ENCODE data around the gene ETV3.

Gene ETV3

DNA sequence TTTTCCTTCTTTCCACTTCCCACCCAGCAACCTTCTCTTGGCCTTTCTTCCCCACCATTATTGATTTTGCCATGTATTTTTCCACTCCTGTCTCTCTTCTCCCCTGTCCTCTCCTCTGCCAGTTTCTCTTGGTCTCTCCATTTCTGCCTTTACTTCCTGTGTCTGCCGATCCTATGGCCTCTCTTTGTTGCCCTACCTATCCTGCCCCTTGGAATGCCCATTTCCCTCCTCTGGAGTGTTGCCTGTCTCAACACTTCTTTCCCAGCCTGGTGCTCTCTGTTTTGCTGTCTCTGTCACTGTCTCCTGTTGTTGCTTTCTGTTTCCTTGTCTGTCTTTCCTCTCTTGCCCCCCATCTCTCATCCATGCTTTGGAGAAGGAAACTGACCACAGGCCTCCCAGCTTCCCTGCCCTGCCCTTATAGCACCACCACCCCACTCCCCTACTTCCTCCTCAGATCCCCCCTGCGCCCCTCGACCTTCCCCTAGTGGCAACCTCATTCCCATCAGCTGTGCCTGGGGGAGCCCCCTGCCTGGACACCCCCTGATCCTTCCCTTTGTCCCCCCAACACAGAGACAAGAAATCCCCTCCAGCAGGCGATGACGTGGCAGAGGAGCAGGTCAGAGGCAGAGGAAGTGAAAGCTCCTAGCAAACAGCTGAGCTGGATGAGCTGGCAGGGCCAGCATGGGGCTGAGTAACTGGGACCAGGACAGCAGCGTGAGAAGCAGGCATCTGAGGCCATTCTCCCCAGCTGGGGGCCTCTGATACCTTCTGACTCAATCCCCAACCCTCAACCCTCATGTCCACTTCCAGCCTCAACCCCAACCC, 32.0 kb downstream of the ETV3 start:
- peaks cover 0 to 10% (median 1%) of the 10 kb centered on the region in 4 experiments for H3K4me1 ChIP-seq (ENCODE audit: control extremely low read depth in 1 of 4, control insufficient read depth in 4 of 4, insufficient read depth in 4 of 4, low read length in 3 of 4)
- POLR2A ChIA-PET, result no interaction called here
- 46% methylated on average over 2 of the region's 6 CpGs for WGBS (ENCODE audit: insufficient coverage)
- no peak overlapping the region for H3K4me3 ChIP-seq (ENCODE audit: control insufficient read depth in 1 of 7, extremely low read depth in 1 of 7, insufficient read depth in 4 of 7, low read depth in 2 of 7, low read length in 6 of 7)
- H3K27ac ChIP-seq (ENCODE audit: insufficient read depth in 1 of 2, low read depth in 1 of 2, low read length in 2 of 2, poor library complexity in 1 of 2, severe bottlenecking in 2 of 2), result no peak overlapping the region
- no peaks in the 10 kb centered on the region for H3K9me3 ChIP-seq (ENCODE audit: control extremely low read depth in 1 of 5, control insufficient read depth in 4 of 5, insufficient read depth in 2 of 5, low read depth in 1 of 5, low read length in 4 of 5)
- peaks cover 0 to 25% (median 5%) of the 10 kb centered on the region in 5 experiments for H3K27me3 ChIP-seq (replicated peaks in 2 of 5; ENCODE audit: control insufficient read depth in 4 of 5, insufficient read depth in 5 of 5, low read length in 4 of 5)
- H3K36me3 ChIP-seq (ENCODE audit: control insufficient read depth in 4 of 4, insufficient read depth in 4 of 4, low read length in 3 of 4), result no peaks in the 10 kb centered on the region
- peak; percentile 14 to 60 (median 55) for DNase-seq
- CTCF ChIA-PET, result interaction anchor here (1.0 to 1.9 kb wide), 3 partner anchors 12 to 18 kb away, joined by 3 to 6 read pairs (median 4); no protein-coding TSS in a partner anchor

DNA sequence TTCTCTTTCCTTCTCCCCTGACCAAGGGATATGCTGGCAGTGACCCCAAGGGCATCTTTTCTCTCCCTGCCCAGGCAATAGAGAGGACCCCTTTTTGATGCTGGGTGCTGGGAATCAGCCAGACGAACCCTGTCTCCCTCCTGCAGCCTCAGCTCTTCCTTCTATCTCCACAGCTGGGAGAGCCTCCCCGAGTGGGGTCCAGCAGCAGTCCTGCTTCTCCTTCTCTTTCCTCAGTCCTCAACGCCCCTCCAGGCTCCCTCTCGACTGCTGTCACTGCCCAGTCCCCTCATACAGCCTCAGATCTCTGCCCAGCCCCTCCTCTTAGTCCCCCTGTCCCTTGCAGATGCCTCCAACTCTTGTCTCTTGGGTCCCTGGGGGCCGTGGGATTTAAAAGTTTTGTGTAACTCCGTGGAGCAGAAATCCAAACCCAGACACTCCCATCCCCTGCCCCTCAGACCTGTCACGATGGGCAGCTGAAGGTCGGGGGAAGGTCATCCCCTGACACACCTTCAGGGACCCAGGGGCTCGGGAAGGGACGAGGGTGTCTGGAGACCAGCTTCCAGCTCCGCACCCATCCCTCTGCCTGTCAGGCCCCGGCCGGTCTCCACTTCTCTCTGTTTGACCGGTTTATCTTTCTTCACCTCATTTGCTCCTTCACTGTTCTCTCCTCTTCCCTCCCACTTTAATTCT, 32.8 kb downstream of the ETV3 start:
- Histone ChIP-seq H3K27ac (ENCODE audit: insufficient read depth in 1 of 2, low read depth in 1 of 2, low read length in 2 of 2, poor library complexity in 1 of 2, severe bottlenecking in 2 of 2) (no peak overlapping the region), H3K27me3 (replicated peaks in 2 of 5; ENCODE audit: control insufficient read depth in 4 of 5, insufficient read depth in 5 of 5, low read length in 4 of 5) (peaks cover 0 to 25% (median 4%) of the 10 kb centered on the region in 5 experiments), H3K4me1 (ENCODE audit: control extremely low read depth in 1 of 4, control insufficient read depth in 4 of 4, insufficient read depth in 4 of 4, low read length in 3 of 4) (peaks cover 0 to 10% (median 1%) of the 10 kb centered on the region in 4 experiments), H3K4me3 (ENCODE audit: control insufficient read depth in 1 of 7, extremely low read depth in 1 of 7, insufficient read depth in 4 of 7, low read depth in 2 of 7, low read length in 6 of 7) (no peak overlapping the region), H3K9me3 (ENCODE audit: control extremely low read depth in 1 of 5, control insufficient read depth in 4 of 5, insufficient read depth in 2 of 5, low read depth in 1 of 5, low read length in 4 of 5) (no peaks in the 10 kb centered on the region), H3K36me3 (ENCODE audit: control insufficient read depth in 4 of 4, insufficient read depth in 4 of 4, low read length in 3 of 4) (no peaks in the 10 kb centered on the region)
- DNase-seq, result no peak
- WGBS (ENCODE audit: insufficient coverage), result 91% methylated on average over 13 of the region's 14 CpGs
- ChIA-PET CTCF (interaction anchor here (0.7 to 4.7 kb wide), 4 partner anchors 12 to 50 kb away, joined by 3 to 20 read pairs (median 4); no protein-coding TSS in a partner anchor), POLR2A (no interaction called here)

DNA sequence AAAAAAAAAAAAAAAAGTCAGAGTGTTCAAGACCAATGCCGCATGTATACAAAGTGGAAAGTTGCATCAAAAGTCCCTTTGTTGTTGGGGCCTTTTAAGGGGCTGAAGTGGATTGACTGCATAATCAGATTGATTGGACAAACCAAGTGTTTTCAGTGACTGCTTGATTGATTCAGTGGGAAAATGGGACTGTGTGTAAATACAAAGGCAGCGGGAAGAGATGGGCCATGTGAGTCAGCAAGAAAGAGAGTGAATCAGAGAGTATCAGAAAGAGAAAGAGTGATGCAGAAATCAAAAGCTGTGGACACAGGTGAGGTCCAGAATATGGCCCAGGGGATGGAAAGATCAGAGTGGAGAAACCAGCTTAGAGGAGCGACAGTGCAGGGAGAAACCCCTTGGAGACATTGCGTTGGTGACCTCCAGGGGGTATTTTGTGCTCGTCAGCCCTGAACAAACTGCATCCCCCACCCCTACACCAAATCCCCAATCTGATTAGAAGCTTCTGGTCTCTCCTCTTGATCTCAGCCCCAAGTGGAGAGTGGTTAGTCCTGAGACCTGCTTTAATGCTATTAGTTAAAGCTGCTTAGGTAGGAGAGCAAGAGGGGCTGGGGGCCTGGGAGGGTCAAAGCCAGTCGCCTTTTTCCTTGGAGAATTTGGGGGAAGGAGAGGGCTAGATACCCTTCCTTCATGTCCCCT, 33.4 kb downstream of the ETV3 start:
- no peaks in the 10 kb centered on the region for H3K9me3 ChIP-seq (ENCODE audit: control extremely low read depth in 1 of 5, control insufficient read depth in 4 of 5, insufficient read depth in 2 of 5, low read depth in 1 of 5, low read length in 4 of 5)
- peaks cover 0 to 11% (median 1%) of the 10 kb centered on the region in 4 experiments for H3K4me1 ChIP-seq (ENCODE audit: control extremely low read depth in 1 of 4, control insufficient read depth in 4 of 4, insufficient read depth in 4 of 4, low read length in 3 of 4)
- no peak overlapping the region for H3K27ac ChIP-seq (ENCODE audit: insufficient read depth in 1 of 2, low read depth in 1 of 2, low read length in 2 of 2, poor library complexity in 1 of 2, severe bottlenecking in 2 of 2)
- no peaks in the 10 kb centered on the region for H3K36me3 ChIP-seq (ENCODE audit: control insufficient read depth in 4 of 4, insufficient read depth in 4 of 4, low read length in 3 of 4)
- CTCF ChIA-PET, result interaction anchor here (0.7 to 4.7 kb wide), 2 partner anchors 31 to 51 kb away, joined by 3 to 20 read pairs; no protein-coding TSS in a partner anchor
- H3K27me3 ChIP-seq (replicated peaks in 2 of 5; ENCODE audit: control insufficient read depth in 4 of 5, insufficient read depth in 5 of 5, low read length in 4 of 5), result peaks cover 0 to 25% (median 4%) of the 10 kb centered on the region in 5 experiments
- 91% methylated on average over 4 of the region's 6 CpGs for WGBS (ENCODE audit: insufficient coverage)
- POLR2A ChIA-PET, result no interaction called here
- H3K4me3 ChIP-seq (ENCODE audit: control insufficient read depth in 1 of 7, extremely low read depth in 1 of 7, insufficient read depth in 4 of 7, low read depth in 2 of 7, low read length in 6 of 7), result no peak overlapping the region
- DNase-seq, result no peak

DNA sequence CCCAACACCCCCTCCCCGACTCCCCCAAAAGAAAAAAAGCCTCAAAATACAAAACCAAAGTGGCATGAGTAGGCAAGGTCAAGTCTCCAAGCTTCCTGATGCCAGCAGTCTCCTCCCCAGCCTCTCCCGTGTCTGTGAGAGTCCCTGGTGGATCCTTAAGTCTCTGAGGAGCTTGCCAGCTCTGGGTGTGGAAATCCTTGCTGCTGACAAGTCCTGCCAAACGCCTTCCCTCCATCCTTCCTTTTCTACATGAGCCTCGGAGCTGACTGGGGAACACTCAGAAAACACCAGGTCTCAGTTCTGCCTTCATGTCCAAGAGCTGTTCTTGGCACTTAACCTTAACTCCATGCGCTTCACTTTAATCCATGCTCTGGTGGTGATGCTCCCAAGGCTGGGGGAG, 34.9 kb downstream of the ETV3 start:
- WGBS (ENCODE audit: insufficient coverage), result 79% methylated on average over 5 of the region's 5 CpGs
- H3K27ac ChIP-seq (ENCODE audit: insufficient read depth in 1 of 2, low read depth in 1 of 2, low read length in 2 of 2, poor library complexity in 1 of 2, severe bottlenecking in 2 of 2), result no peak overlapping the region
- no peak overlapping the region for H3K4me3 ChIP-seq (ENCODE audit: control insufficient read depth in 1 of 7, extremely low read depth in 1 of 7, insufficient read depth in 4 of 7, low read depth in 2 of 7, low read length in 6 of 7)
- CTCF ChIA-PET, result interaction anchor here (1.2 to 4.7 kb wide), 5 partner anchors 9 to 53 kb away, joined by 3 to 20 read pairs (median 5); no protein-coding TSS in a partner anchor
- no peaks in the 10 kb centered on the region for H3K9me3 ChIP-seq (ENCODE audit: control extremely low read depth in 1 of 5, control insufficient read depth in 4 of 5, insufficient read depth in 2 of 5, low read depth in 1 of 5, low read length in 4 of 5)
- POLR2A ChIA-PET, result no interaction called here
- H3K36me3 ChIP-seq (ENCODE audit: control insufficient read depth in 4 of 4, insufficient read depth in 4 of 4, low read length in 3 of 4), result no peaks in the 10 kb centered on the region
- H3K4me1 ChIP-seq (ENCODE audit: control extremely low read depth in 1 of 4, control insufficient read depth in 4 of 4, insufficient read depth in 4 of 4, low read length in 3 of 4), result peaks cover 0 to 26% (median 9%) of the 10 kb centered on the region in 4 experiments
- DNase-seq, result no peak
- H3K27me3 ChIP-seq (replicated peaks in 2 of 5; ENCODE audit: control insufficient read depth in 4 of 5, insufficient read depth in 5 of 5, low read length in 4 of 5), result peaks cover 0 to 19% (median 2%) of the 10 kb centered on the region in 5 experiments

DNA sequence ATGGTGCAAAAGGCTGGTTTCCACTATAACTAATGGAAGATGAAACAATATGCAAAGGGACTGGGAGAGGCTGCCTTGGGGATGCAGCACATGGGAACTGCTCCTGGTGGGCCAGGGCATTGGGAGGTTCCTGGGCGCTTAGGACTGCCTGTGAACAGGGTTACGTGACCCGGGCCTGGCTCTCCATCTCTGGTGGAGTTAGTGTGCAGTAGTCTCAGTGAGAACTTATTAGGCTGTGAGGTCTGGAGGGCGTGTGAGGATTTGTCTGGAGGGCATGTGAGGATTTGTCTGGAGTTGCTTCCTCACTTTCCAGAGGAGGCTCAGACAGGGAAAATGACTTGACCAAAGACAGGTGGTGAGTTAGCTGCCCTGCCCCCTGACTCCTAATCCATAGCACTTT, 37.0 kb downstream of the ETV3 start:
- Histone ChIP-seq H3K27me3 (replicated peaks in 2 of 5; ENCODE audit: control insufficient read depth in 4 of 5, insufficient read depth in 5 of 5, low read length in 4 of 5) (peaks cover 0 to 5% (median 0%) of the 10 kb centered on the region in 5 experiments), H3K4me1 (ENCODE audit: control extremely low read depth in 1 of 4, control insufficient read depth in 4 of 4, insufficient read depth in 4 of 4, low read length in 3 of 4) (peaks cover 0 to 18% (median 8%) of the 10 kb centered on the region in 4 experiments), H3K27ac (ENCODE audit: insufficient read depth in 1 of 2, low read depth in 1 of 2, low read length in 2 of 2, poor library complexity in 1 of 2, severe bottlenecking in 2 of 2) (no peak overlapping the region), H3K36me3 (ENCODE audit: control insufficient read depth in 4 of 4, insufficient read depth in 4 of 4, low read length in 3 of 4) (no peaks in the 10 kb centered on the region), H3K9me3 (ENCODE audit: control extremely low read depth in 1 of 5, control insufficient read depth in 4 of 5, insufficient read depth in 2 of 5, low read depth in 1 of 5, low read length in 4 of 5) (no peaks in the 10 kb centered on the region), H3K4me3 (ENCODE audit: control insufficient read depth in 1 of 7, extremely low read depth in 1 of 7, insufficient read depth in 4 of 7, low read depth in 2 of 7, low read length in 6 of 7) (no peak overlapping the region)
- ChIA-PET CTCF (interaction anchor here (0.6 to 4.7 kb wide), 4 partner anchors 9 to 139 kb away, joined by 3 to 20 read pairs (median 4); no protein-coding TSS in a partner anchor), POLR2A (no interaction called here)
- 100% methylated on average over 3 of the region's 4 CpGs for WGBS (ENCODE audit: insufficient coverage)
- DNase-seq, result no peak

DNA sequence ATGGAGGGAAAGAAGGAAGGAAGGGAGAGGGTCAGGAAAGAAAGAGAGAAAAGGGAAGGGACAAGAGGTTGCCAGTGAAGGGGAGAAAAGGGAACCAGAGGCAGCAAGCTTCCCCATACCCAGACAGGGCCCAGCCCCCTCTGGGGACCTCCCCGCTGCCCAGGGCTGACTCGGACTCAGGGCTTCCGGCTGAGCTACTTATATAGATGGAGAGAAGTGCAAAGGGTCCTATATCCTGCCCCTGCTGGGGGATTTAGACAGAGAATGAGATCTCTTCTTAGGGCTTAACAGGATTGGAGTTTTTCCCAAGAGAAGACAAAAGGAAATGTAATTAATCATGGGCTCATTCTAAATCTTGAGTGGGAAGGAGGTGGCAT, 38.6 kb downstream of the ETV3 start, which contains the start of gene ETV3L:
Gene ETV3L, minus strand, starts transcription at position 176 of the 377 bp plus-strand sequence. CDS start 285 bp downstream, outside the sequence.
- no peaks in the 10 kb centered on the region for H3K9me3 ChIP-seq (ENCODE audit: control extremely low read depth in 1 of 5, control insufficient read depth in 4 of 5, insufficient read depth in 2 of 5, low read depth in 1 of 5, low read length in 4 of 5)
- WGBS (ENCODE audit: insufficient coverage), result no CpG with 5 or more reads among the region's 3 CpGs
- peak in 2 of 3 donors; percentile 20 to 33 for DNase-seq
- CTCF ChIA-PET, result interaction anchor here (0.7 to 2.5 kb wide), 4 partner anchors 9 to 57 kb away, joined by 3 to 8 read pairs (median 7); no protein-coding TSS in a partner anchor
- no peaks in the 10 kb centered on the region for H3K36me3 ChIP-seq (ENCODE audit: control insufficient read depth in 4 of 4, insufficient read depth in 4 of 4, low read length in 3 of 4)
- POLR2A ChIA-PET, result interaction anchor here (1.2 kb wide), 1 partner anchor 55 kb away, joined by 3 read pairs; no protein-coding TSS in a partner anchor
- H3K27ac ChIP-seq (ENCODE audit: insufficient read depth in 1 of 2, low read depth in 1 of 2, low read length in 2 of 2, poor library complexity in 1 of 2, severe bottlenecking in 2 of 2), result no peak within 1 kb of the TSS
- peaks cover 0 to 16% (median 8%) of the 10 kb centered on the region in 4 experiments for H3K4me1 ChIP-seq (ENCODE audit: control extremely low read depth in 1 of 4, control insufficient read depth in 4 of 4, insufficient read depth in 4 of 4, low read length in 3 of 4)
- H3K4me3 ChIP-seq (ENCODE audit: control insufficient read depth in 1 of 7, extremely low read depth in 1 of 7, insufficient read depth in 4 of 7, low read depth in 2 of 7, low read length in 6 of 7), result no peak within 1 kb of the TSS
- H3K27me3 ChIP-seq (replicated peaks in 2 of 5; ENCODE audit: control insufficient read depth in 4 of 5, insufficient read depth in 5 of 5, low read length in 4 of 5), result peaks cover 0 to 5% (median 0%) of the 10 kb centered on the region in 5 experiments

Data from common myeloid progenitor, CD34-positive (primary cell).